Left lung (tissue), 10 donors: ENCODE measurements around the gene NOVA1. TPM values are rescaled to one million over a fixed set of nuclear protein-coding genes. Genes with fewer than 3 reads are reported as not detected.

Experiments used
- ATAC-seq: fragments of 200-7000 bp; cut with Tn5 transposase; one replicate; pipeline ENCODE4 v1.9.1; 2020; ENCODE audit warnings: moderate library complexity
- DNase-seq, 4 donors: peaks; one replicate each; pipeline ENCODE4 v3.0.0-alpha.2; 2013 to 2020
- H3K27ac ChIP-seq, 2 donors: fragments of 200-600 bp; sonication (generic) in 1 of 2; one replicate each; pipeline versions ENCODE4 v1.5.0 to v1.8.0; 2020 to 2021
- H3K27me3 ChIP-seq, 2 donors: fragments of 200-600 bp; sonication (generic) in 1 of 2; one replicate each; pipeline versions ENCODE4 v1.5.0 to v1.8.0; 2020 to 2021
- H3K36me3 ChIP-seq, 2 donors: fragments of 200-600 bp; sonication (generic) in 1 of 2; one replicate each; pipeline versions ENCODE4 v1.5.0 to v1.8.0; 2020 to 2021
- H3K4me1 ChIP-seq, 2 donors: fragments of 200-600 bp; one replicate each; pipeline ENCODE4 v1.8.0; 2021
- H3K4me3 ChIP-seq, 2 donors: fragments of 200-600 bp; sonication (generic) in 1 of 2; one replicate each; pipeline versions ENCODE4 v1.5.0 to v1.8.0; 2020 to 2021; ENCODE audit warnings: mild to moderate bottlenecking in 1 of 2
- H3K9me3 ChIP-seq, 2 donors: fragments of 200-600 bp; sonication (generic) in 1 of 2; one replicate each; pipeline versions ENCODE4 v1.5.0 to v1.8.0; 2020 to 2021
- CTCF ChIP-seq, 2 donors: fragments of 200-600 bp; sonication (generic) in 1 of 2; IDR thresholded peaks; one replicate each; pipeline versions ENCODE4 v1.5.0 to v1.8.0; 2021; ENCODE audit warnings: antibody characterized with exemption in 2 of 2
- intact Hi-C, 2 donors: fragments of 100-400 bp; cut with DNase I; formaldehyde crosslinking; loops; one replicate each; pipeline versions ENCODE4 v1.11.2 to v1.14.2; 2022
- polyA plus RNA-seq, 6 donors: library from polyadenylated mRNA; unstranded; fragments of 120-200 nt; gene quantifications; one replicate each; pipeline ENCODE4 v1.2.1, GENCODE V29; 2013; ENCODE audit not compliant: insufficient read length in 6 of 6
- total RNA-seq, 2 donors: library from RNA; stranded (reverse); fragmentation: NEBNext Ultra II Directional; extraction: Animal tissue kit (Norgen Biotek cat#: 25700); gene quantifications; one replicate each; pipeline ENCODE4 v1.2.1, GENCODE V29; 2021
- donor health status: DM: no; HTN: yes; CAD: no.
- donor health status: DM: no; HTN: no; CAD: no.

The NOVA1 gene
- total and polyA plus RNA-seq, 8 donors, result 1.5 to 21.8 (median 16.0) TPM

GRCh38 chr14:26622611-26623010 is 24.8 kb upstream of the NOVA1 start:
- Histone ChIP-seq H3K4me1 (no peaks in the 10 kb centered on the region), H3K36me3 (no peaks in the 10 kb centered on the region), H3K27me3 (no peaks in the 10 kb centered on the region), H3K27ac (no peak overlapping the region), H3K4me3 (no peak overlapping the region), H3K9me3 (no peaks in the 10 kb centered on the region)
- no peak for DNase-seq
- intact Hi-C loops, result no loop called here
- TF ChIP-seq CTCF (IDR thresholded peaks at IDR 0.05), result no peak
- no peak for ATAC-seq

- intact Hi-C loops, result no loop called here
- H3K4me1 ChIP-seq, result no peaks in the 10 kb centered on the region
- no peaks in the 10 kb centered on the region for H3K9me3 ChIP-seq
- H3K27me3 ChIP-seq, result no peaks in the 10 kb centered on the region
- ATAC-seq, result no peak
- DNase-seq, result no peak
- H3K27ac ChIP-seq, result no peak overlapping the region
- H3K4me3 ChIP-seq, result no peak overlapping the region
- no peak for TF ChIP-seq CTCF (IDR thresholded peaks at IDR 0.05)
- no peaks in the 10 kb centered on the region for H3K36me3 ChIP-seq
Observed at GRCh38 chr14:26621807-26622560, 24.2 kb upstream of the NOVA1 start.

- DNase-seq, result no peak
- ATAC-seq, result no peak
- intact Hi-C loops, result no loop called here
- Histone ChIP-seq H3K4me1 (no peaks in the 10 kb centered on the region), H3K36me3 (no peaks in the 10 kb centered on the region), H3K9me3 (no peaks in the 10 kb centered on the region), H3K27ac (no peak overlapping the region), H3K4me3 (no peak overlapping the region), H3K27me3 (no peaks in the 10 kb centered on the region)
- TF ChIP-seq CTCF (IDR thresholded peaks at IDR 0.05), result no peak
Observed at GRCh38 chr14:26621364-26621763, 23.5 kb upstream of the NOVA1 start.

- no peak for TF ChIP-seq CTCF (IDR thresholded peaks at IDR 0.05)
- no peaks in the 10 kb centered on the region for H3K27me3 ChIP-seq
- H3K36me3 ChIP-seq, result no peaks in the 10 kb centered on the region
- no peak for DNase-seq
- H3K4me3 ChIP-seq, result no peak overlapping the region
- H3K9me3 ChIP-seq, result peaks cover 0 to 19% of the 10 kb centered on the region in 2 donors
- ATAC-seq, result no peak
- H3K4me1 ChIP-seq, result no peaks in the 10 kb centered on the region
- no peak overlapping the region for H3K27ac ChIP-seq
- intact Hi-C loops, result no loop called here
Observed at GRCh38 chr14:26611259-26611658, 13.4 kb upstream of the NOVA1 start.

- Histone ChIP-seq H3K27me3 (no peaks in the 10 kb centered on the region), H3K4me1 (no peaks in the 10 kb centered on the region), H3K36me3 (no peaks in the 10 kb centered on the region), H3K4me3 (no peak overlapping the region), H3K27ac (no peak overlapping the region), H3K9me3 (no peaks in the 10 kb centered on the region)
- intact Hi-C loops, result no loop called here
- DNase-seq, result no peak
- no peak for TF ChIP-seq CTCF (IDR thresholded peaks at IDR 0.05)
- no peak for ATAC-seq
Observed at GRCh38 chr14:26606729-26607312, 9.0 kb upstream of the NOVA1 start.
